Measurements from ENCODE around the gene FGGY.
"Not testable (repeated sequence)": the region's sequence is repeated elsewhere in the genome, so short reads cannot be mapped to it uniquely, and the experiment has no call there.

Gene FGGY

GRCh38 chr1:59522925-59523505 lies 226.1 kb downstream of the FGGY start:
- DNase-seq: no peak

GRCh38 chr1:59523745-59524450 lies 227.0 kb downstream of the FGGY start:
- no peak for DNase-seq

GRCh38 chr1:59526240-59526639 lies 229.3 kb downstream of the FGGY start:
- no peak for DNase-seq

- no peak for DNase-seq
These were observed 231.6 kb downstream of the FGGY start for GRCh38 chr1:59528471-59528870.

DNA sequence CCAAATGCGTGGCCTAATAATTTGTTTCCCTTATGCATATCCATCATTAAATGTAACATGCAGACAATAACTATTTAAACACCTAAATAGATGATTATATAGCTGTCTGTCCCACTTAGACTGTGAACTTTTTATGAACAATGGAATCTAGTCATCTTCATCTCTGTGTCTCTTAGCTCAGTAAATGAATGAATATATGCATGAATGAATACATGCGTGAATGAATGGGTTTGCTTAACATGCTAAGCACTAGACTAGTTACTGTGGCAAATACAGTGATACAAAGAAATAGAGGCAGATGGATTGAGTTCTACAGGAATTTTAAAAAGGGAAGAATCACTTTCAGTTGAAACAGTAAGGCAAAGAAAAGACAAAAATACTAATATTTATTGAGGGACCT lies 232.0 kb downstream of the FGGY start:
- no peak for DNase-seq

- DNase-seq: no peak
These were observed 233.2 kb downstream of the FGGY start for GRCh38 chr1:59530119-59530518.

GRCh38 chr1:59532102-59532501 lies 235.2 kb downstream of the FGGY start:
- DNase-seq: no peak

- not testable (repeated sequence) for DNase-seq
These were observed 241.6 kb downstream of the FGGY start for GRCh38 chr1:59538476-59538875.

GRCh38 chr1:59539961-59540681 lies 243.2 kb downstream of the FGGY start:
- no peak for DNase-seq

DNA sequence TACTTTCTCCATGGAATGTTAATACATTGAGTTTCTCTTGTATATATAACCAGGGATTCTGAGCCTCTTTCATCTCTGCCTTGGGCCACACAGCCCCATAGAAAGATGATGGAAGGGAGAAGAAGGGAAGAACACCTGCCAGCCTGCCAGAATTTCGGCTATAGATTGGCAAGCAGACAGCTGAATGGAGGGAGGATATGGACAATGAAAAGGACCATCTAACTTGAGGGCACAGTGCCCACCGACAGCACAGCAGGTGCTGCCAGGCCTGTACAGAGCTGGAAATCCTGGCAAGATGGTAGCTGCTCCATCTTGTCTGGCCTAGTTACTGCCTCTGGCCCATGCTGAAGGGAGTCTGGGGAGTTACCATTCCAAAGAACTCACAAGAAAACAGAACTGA lies 244.3 kb downstream of the FGGY start:
- DNase-seq: no peak

DNA sequence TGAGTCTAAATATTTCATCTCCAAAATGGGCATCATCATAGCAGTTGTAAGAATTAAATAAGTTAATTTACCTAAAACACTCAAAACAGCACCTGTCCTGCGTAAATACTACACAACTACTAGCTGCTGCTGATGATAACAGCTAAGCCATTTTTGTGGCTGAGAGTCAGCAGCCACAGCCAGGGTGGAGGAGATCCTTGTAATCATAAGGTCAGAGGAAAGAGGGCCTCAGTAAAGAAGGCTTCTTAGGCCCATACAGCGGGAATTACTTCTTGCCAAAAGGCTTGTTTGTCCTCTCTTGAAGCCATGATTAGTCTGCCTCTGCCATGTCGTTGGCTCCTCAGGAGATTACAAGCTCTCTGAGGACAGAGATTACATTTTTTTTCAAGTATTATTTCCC lies 245.0 kb downstream of the FGGY start:
- no peak for DNase-seq

- no peak for DNase-seq
These were observed 246.3 kb downstream of the FGGY start for GRCh38 chr1:59543211-59543668.

- no peak for DNase-seq
These were observed 247.9 kb downstream of the FGGY start for GRCh38 chr1:59544615-59545293.

DNA sequence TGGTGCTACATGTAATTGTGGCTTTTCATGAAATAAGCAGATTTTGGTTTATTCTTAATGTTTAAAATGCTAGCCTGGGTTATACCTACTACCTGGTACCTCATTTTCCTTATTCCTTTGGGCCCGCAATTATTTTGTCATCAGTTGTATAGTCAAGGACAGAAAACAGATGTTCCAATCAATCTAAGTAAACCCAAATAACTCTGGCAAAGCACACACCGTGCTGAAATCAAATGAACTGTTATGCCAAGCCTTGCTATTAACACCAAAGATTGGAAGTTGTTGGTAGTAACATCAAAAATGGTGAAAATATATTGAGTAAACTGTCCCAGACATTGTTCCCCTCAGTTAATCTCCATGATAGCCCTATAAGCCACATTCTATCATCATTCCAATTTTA lies 248.9 kb downstream of the FGGY start:
- DNase-seq: no peak

- no peak for DNase-seq
These were observed 252.4 kb downstream of the FGGY start for GRCh38 chr1:59549066-59549837.

DNA sequence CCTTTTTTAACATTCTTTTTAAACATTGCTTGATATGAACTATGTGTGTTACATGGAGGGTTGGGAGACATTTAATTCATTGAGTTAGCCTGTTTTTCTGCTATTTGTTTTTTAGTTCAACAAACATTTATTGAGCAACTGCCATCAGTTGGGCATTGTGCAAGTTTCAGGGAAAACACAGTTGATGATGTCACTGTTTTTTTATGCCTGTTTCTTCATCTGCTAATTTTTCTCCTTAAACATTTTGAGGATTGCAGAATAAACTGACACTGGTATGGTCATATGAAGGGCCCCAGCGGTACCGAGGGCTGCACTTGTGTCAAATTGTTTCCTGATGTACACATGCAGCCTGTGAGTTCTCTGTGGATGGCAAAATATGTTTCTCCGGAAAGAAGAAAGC lies 253.0 kb downstream of the FGGY start:
- peak; percentile 34 for DNase-seq

DNA sequence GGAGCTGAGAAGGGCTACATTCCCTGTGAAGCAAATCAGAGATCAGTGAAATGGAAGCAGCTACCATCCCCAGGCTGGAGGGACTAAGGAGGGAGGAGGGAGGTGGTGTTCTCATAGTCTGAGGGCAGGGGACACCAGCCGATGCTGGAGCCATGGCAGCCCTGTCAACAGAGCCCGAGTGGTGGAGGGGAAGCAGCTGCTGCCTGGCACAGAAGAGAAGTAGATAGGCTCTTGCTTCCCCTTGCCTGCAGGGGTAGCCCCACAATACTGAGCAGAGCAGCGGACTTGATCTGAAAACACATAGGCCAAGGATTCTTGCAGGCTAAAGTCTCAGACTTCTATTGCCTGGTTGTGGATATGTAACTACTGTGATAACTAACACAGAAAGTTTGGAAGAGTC lies 255.1 kb downstream of the FGGY start:
- peak; percentile 7 for DNase-seq

DNA sequence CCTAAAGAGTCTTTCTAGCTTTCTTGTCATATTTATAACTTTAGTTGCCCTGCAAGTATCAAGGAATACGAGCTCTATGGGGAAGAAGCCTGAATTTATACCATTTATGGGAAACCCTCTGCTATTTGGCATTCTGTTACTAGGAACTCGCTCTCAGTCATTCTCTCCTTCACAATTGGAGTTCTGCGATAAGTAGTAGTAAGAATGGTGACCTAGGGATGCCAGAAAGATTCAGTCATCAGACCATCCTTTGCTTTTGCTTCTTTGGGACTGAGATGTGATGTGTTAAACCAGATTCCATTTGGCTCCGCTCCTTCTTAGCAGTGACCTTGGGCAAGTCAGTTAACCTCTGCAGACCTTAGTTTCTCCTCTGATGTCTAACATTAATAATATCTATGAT lies 256.5 kb downstream of the FGGY start:
- DNase-seq: no peak

GRCh38 chr1:59554011-59554663 lies 257.2 kb downstream of the FGGY start:
- DNase-seq: no peak

DNA sequence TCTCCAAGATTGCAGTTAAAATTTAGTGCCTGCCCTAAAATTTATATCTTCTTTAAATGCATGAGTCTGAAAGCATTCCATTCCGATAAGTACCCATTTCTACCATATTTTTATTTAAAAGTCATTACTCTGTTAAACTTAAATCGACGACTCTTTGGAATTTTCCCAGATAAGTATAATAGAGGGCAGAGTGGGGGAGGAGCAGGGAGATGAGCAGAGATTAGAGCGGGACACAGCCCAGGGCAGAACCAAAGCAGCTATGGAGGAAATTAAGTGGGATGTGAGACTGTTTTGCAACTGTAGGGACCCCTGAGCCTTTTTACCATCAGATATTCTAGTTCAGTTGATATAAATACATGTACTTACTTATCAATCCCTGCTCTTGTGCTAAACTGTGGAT lies 257.9 kb downstream of the FGGY start:
- no peak for DNase-seq

GRCh38 chr1:59556398-59556797 lies 259.5 kb downstream of the FGGY start:
- no peak for DNase-seq
